ENCODE results near the gene XAGE1B.
"Not testable (repeated sequence)": the region's sequence is repeated elsewhere in the genome, so short reads cannot be mapped to it uniquely, and the experiment has no call there.

Gene XAGE1B

GRCh38 chrX:52516987-52517325 is at the start of gene XAGE1B:
TSS of gene XAGE1B (minus strand) at chrX:52517063. CDS start at chrX:52515527, 1,536 bp downstream.
- not testable (repeated sequence) for DNase-seq

- DNase-seq, result no peak
Observed at GRCh38 chrX:52563105-52563504, 46.2 kb upstream of the XAGE1B start.

- no peak for DNase-seq
Observed at GRCh38 chrX:52558140-52558539, 41.3 kb upstream of the XAGE1B start.

- DNase-seq, result no peak
Observed at GRCh38 chrX:52556741-52557140, 39.9 kb upstream of the XAGE1B start.

- no peak for DNase-seq
Observed at GRCh38 chrX:52553995-52554642, 37.3 kb upstream of the XAGE1B start.

GRCh38 chrX:52548769-52549168 is 31.9 kb upstream of the XAGE1B start:
- not testable (repeated sequence) for DNase-seq

GRCh38 chrX:52544147-52544840 is 27.4 kb upstream of the XAGE1B start:
- DNase-seq, result no peak

- no peak for DNase-seq
Observed at GRCh38 chrX:52542311-52542710, 25.4 kb upstream of the XAGE1B start.

GRCh38 chrX:52541051-52541450 is 24.2 kb upstream of the XAGE1B start:
- not testable (repeated sequence) for DNase-seq

GRCh38 chrX:52516110-52516986 is 515 bp downstream of the XAGE1B start:
- DNase-seq, result not testable (repeated sequence)

GRCh38 chrX:52511126-52511525 is 5.7 kb downstream of the XAGE1B start:
- not testable (repeated sequence) for DNase-seq

- DNase-seq, result no peak
Observed at GRCh38 chrX:52509916-52510315, 6.9 kb downstream of the XAGE1B start.

- DNase-seq, result no peak
Observed at GRCh38 chrX:52507331-52507730, 9.5 kb downstream of the XAGE1B start.

- DNase-seq, result no peak
Observed at GRCh38 chrX:52504551-52504950, 12.3 kb downstream of the XAGE1B start.

- not testable (repeated sequence) for DNase-seq
Observed at GRCh38 chrX:52501362-52501761, 15.5 kb downstream of the XAGE1B start.

GRCh38 chrX:52496419-52496772 is 20.5 kb downstream of the XAGE1B start:
- DNase-seq, result not testable (repeated sequence)

GRCh38 chrX:52495545-52496418 is 21.1 kb downstream of the XAGE1B start, which contains the start of gene XAGE1A:
TSS of gene XAGE1A (plus strand) at chrX:52495808. CDS start at chrX:52497362, 1,554 bp downstream.
- DNase-seq, result not testable (repeated sequence)

GRCh38 chrX:52471301-52471700 is 45.6 kb downstream of the XAGE1B start:
- not testable (repeated sequence) for DNase-seq
